NCI-H446 (cell line): ENCODE data around the gene PTPRA.
"Not testable (repeated sequence)": the region's sequence is repeated elsewhere in the genome, so short reads cannot be mapped to it uniquely, and the experiment has no call there.

ENCODE experiments used
- DNase-seq, 2 experiments: peaks; one replicate each; lab custom pipeline; 2025; lab: John Stamatoyannopoulos, UW

Gene PTPRA

GRCh38 chr20:3043322-3043721 lies 170.0 kb downstream of the PTPRA start, which contains the start of gene GNRH2:
Gene GNRH2, plus strand, starts transcription at chr20:3043622. Its CDS starts 793 bp downstream, at chr20:3044415.
- DNase-seq = no peak

DNA sequence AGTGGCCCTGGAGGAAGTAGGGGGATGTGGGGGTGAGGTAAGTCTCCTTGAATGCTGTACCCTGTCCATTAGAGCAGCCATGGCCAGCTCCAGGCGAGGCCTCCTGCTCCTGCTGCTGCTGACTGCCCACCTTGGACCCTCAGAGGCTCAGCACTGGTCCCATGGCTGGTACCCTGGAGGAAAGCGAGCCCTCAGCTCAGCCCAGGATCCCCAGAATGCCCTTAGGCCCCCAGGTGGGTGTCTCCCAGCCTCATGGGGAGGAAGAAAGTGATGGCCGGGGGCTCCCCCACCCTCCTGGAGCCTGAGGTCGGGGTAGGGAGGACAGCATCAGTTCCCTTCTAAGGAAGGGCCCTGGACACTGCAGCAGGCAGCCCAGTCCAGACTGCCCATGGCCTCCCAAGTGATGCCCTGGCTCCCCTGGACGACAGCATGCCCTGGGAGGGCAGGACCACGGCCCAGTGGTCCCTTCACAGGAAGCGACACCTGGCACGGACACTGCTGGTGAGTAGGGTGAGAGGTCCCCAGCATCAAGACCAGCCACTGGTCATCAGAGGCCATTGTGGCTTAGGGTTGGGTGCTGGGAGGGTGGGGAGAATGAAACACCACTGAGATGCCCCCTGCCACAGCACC lies 171.2 kb downstream of the PTPRA start:
- no peak for DNase-seq

DNA sequence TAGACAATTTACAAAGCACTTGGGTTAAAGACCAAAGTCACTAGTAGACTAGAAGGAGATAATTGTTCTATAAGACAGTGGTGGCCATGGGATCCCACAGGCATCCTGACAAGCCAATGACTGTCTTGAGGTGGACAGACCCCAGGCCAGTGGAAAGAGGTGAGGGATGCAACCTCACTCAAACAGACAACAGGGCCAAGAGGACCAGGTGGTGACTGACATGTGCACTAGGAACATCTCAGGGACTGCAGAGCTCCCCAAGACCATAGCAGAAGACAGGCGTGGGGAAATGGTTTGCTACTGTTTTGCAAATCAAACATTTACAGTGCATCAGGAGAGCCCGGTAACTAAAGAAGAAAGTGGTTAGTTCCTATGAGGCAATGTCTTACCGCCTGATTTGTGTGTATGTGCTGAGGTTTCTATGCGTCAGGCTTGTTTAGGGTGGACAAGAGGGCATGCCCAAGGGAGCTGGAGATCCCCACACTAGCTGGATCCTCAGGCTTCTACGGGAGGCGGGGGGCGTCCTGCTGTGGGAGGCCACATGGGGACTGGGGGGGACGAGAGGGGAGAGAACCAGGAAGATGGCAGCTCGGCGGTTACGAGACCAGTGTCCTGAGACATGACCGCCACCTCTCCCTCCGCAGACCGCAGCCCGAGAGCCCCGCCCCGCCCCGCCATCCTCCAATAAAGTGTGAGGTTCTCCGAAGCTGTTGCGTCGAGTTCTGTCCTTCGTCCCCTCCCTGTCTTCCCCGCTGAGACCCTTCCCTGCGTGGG lies 171.9 kb downstream of the PTPRA start:
- no peak for DNase-seq

GRCh38 chr20:3045816-3046676 lies 172.8 kb downstream of the PTPRA start, which contains the start of gene MRPS26:
Gene MRPS26, plus strand, starts transcription at chr20:3046052. Its CDS starts 17 bp downstream, at chr20:3046069.
- peak; percentile 58 to 86 for DNase-seq

- DNase-seq = no peak
Observed at GRCh38 chr20:3046677-3047462, 173.6 kb downstream of the PTPRA start.

DNA sequence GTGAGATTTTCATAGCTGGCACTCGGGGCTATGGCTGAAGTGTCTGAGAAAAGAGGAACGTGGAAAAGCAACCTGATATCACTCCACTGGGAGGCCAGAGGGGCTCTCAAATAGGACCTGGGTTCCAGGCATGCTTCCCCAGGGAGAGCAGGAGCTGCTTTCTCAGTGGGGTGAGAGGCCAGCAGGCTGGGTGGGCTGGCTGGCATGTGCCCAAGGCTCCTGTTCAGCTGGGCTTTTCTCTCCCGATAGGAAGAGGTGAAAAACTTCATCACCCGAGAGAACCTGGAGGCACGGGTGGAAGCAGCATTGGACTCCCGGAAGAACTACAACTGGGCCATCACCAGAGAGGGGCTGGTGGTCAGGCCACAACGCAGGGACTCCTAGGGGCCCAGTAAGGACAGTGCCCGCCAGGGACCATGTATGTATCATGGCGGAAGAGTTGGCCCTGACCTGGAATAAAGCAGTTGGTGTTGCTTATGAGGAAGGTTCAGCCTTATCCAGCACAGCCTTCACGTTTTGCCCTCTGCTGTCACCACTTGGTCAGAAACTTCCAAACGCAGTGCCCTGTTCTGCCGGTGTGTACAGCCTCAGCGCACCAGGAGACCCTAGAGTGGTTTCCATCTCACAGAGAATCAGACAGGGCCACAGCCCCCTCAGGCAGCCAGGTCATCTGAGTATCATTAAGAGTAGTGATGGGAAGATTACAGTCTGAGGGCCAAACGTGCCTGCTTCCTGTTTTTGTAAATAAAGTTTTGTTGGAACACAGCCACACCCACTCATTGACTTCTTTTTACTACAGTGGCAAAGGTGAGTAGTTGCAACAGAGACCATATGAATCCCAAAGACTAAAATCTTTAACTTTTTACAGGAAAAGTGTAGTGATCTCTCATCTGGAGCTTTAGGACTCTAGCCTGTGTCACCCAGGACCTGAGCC lies 174.5 kb downstream of the PTPRA start:
- DNase-seq = no peak

DNA sequence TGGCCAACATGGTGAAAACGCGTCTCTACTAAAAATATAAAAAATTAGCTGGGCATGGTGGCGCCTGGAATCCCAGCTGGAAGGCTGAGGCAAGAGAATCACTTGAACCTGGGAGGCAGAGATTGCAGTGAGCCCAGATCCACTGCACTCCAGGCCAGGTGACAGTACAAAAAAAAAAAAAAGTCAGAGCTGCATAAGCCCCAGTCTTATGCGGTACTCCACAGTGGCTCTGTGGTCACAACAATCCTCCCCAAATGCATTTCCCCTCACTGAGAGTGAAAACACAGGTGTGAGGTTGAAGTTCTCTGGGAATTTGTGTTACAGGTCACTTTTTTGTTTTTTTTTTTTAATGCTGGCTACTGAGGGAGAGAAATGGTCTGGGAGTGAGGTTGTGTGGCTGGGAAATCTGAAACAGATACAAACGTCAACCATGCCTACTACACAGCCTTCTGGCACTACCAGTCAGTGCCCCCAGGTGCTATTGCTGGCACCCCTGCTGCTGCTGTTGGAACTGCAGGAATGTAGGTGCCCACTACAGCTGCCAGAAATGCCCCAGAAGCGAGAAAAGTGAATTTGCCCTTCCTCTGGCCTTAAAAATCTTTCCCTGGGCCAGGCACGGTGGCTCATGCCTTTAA lies 178.2 kb downstream of the PTPRA start:
- no peak for DNase-seq

GRCh38 chr20:3059489-3059888 lies 186.2 kb downstream of the PTPRA start:
- no peak for DNase-seq

DNA sequence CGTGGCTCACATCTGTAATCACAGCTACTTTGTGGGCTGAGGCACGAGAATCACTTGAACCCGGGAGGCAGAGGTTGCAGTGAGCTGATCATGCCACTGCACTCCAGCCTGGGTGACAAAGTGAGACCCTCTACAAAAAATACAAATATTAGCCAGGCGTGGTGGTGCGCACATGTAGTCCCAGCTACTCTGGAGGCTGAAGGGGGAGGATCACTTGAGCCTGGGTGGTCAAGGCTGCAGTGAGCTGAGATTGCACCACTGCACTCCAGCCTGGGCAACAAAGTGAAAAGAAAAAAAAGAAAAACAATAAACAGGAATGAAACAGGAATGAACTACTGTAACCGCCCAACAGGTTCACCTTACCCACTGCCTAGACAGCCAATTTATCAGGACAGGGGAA lies 190.8 kb downstream of the PTPRA start:
- not testable (repeated sequence) for DNase-seq

- DNase-seq = no peak
Observed at GRCh38 chr20:3067139-3068014, 194.1 kb downstream of the PTPRA start.

DNA sequence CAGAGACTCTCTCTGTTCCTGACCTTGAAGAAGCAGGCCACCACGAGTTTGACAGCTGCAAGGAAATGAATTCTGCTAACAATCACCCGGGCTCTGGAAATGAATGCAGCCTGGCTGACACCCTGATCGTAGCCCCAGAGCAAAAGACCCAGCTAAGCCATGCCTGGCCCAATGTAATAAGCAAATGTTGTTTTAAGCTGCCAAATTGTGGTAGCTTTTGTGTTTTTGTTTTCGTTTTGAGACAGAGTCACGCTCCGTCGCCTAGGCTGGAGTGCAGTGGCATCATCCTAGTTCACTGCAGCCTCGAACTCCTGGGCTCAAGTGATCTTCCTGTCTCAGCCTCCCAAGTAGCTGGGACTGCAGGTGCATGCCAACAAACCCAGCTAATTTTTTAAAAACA lies 194.8 kb downstream of the PTPRA start:
- DNase-seq = no peak

- DNase-seq = no peak
Observed at GRCh38 chr20:3068986-3069900, 196.0 kb downstream of the PTPRA start.

GRCh38 chr20:3070725-3071124 lies 197.4 kb downstream of the PTPRA start:
- DNase-seq = no peak

DNA sequence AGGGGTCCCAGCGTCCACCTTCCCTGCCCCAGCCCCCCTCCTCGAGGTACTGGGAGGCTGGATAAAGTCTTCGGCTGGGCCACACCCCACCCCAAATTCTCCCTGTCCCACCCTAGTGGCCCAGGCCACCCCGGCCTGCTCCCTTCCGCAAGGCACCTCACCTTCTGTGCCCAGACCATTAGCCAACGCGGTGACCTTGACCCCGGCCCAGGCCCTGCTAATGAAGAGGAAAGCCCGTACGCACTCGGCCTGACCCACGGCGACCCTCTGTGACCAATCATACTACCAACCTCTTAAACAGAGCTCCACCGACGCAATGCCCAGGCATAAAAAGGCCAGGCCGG lies 198.0 kb downstream of the PTPRA start:
- DNase-seq = no peak

GRCh38 chr20:3071610-3072529 lies 198.6 kb downstream of the PTPRA start, which contains the start of gene OXT:
Gene OXT, plus strand, starts transcription at chr20:3071620. Its CDS starts 36 bp downstream, at chr20:3071656.
- no peak for DNase-seq

DNA sequence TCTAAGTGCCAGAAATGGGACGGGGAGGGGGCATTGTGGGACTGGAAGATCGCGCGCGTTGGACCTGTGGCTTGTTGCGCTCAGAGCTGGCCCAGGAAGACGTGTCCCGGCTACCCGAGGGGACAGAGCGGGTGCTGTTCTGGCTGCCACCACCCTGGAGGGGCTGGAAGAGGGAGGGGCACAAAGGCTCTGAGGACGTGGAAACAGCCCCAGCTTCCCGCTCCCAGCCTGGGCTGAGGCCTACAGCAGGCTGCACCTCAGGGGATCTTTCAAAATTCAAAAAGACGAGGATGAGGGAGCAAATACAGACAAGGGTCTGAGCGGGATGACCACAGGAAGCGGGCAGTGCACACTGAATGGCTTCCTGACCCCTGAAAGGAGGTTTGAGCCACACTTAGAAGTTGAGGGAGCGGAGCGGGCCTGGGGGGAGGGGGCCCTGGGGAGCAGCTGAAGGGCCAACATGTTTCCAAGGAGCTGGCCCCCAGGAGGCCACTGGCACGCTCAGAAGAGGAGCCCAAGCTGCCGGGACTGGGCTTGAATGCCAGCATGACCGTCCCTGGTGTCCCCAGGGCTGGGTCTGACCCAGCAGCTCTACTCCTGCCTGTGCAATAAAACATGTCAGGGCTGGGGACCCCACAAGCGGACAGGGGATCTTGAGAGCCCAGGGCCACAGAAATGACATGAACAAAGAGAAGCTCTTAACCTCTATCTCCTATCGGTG lies 199.4 kb downstream of the PTPRA start:
- DNase-seq = no peak
